K562 (cell line): ENCODE results near the gene SRPK2. TPM values are rescaled to one million over a fixed set of nuclear protein-coding genes. Genes with fewer than 3 reads are reported as not detected.

ENCODE experiments used
- ARNT ChIP-seq, 2 experiments: fragments of 450-650 bp; IDR thresholded peaks; 2 replicates each; pipeline ENCODE4 v1.6.1; 2016; ENCODE audit warnings: mild to moderate bottlenecking in 1 of 2
- CBFA2T3 ChIP-seq: fragments of 450-650 bp; IDR thresholded peaks from 2 replicates; pipeline ENCODE4 v1.6.1; 2017
- CHAMP1 ChIP-seq: fragments of 450-650 bp; IDR thresholded peaks from 2 replicates; pipeline ENCODE4 v1.6.1; 2016; ENCODE audit warnings: mild to moderate bottlenecking
- CXXC5 ChIP-seq: fragments of 250-450 bp; sonication (Bioruptor Pico); IDR thresholded peaks from 2 replicates; pipeline ENCODE4 v1.8.0; 2022; ENCODE audit warnings: inconsistent platforms, mild to moderate bottlenecking, moderate library complexity
- DIDO1 ChIP-seq: fragments of 450-650 bp; IDR thresholded peaks from 2 replicates; pipeline ENCODE4 v1.6.1; 2016; ENCODE audit warnings: low read depth, missing biosample characterization, missing genetic modification characterization
- GATAD2A ChIP-seq: fragments of 450-650 bp; IDR thresholded peaks from 2 replicates; pipeline ENCODE4 v1.6.1; 2017
- HDAC1 ChIP-seq, 2 experiments: fragments of 450-650 bp; IDR thresholded peaks; 2 replicates each; pipeline ENCODE4 v1.6.1; 2016 to 2017; ENCODE audit warnings: inconsistent platforms in 1 of 2, mild to moderate bottlenecking in 1 of 2, moderate library complexity in 1 of 2
- HDAC2 ChIP-seq: fragments of 450-650 bp; IDR thresholded peaks from 2 replicates; pipeline ENCODE4 v1.6.1; 2016; ENCODE audit warnings: mild to moderate bottlenecking
- KDM1A ChIP-seq, 2 experiments: fragments of 450-650 bp; IDR thresholded peaks; 2 replicates each; pipeline ENCODE4 v1.6.1; 2016; ENCODE audit warnings: mild to moderate bottlenecking in 2 of 2
- MEF2D ChIP-seq: conservative IDR thresholded peaks from 2 replicates; pipeline ENCODE4 v1.6.1; 2016; ENCODE audit warnings: low read depth, missing genetic modification characterization, missing compliant biosample characterization
- MLLT1 ChIP-seq, 2 experiments: fragments of 450-650 bp; IDR thresholded peaks; 2 replicates each; pipeline ENCODE4 v1.6.1; 2016
- MTA1 ChIP-seq: fragments of 450-650 bp; IDR thresholded peaks from 2 replicates; pipeline ENCODE4 v1.6.1; 2017; ENCODE audit warnings: borderline replicate concordance
- NCOR1 ChIP-seq: fragments of 450-650 bp; IDR thresholded peaks from 2 replicates; pipeline ENCODE4 v1.6.1; 2016; ENCODE audit warnings: mild to moderate bottlenecking, moderate library complexity
- NFIC ChIP-seq: fragments of 450-650 bp; IDR thresholded peaks from 2 replicates; pipeline ENCODE4 v1.6.1; 2017; ENCODE audit warnings: mild to moderate bottlenecking, inconsistent platforms
- OTX1 ChIP-seq: fragments of 450-650 bp; formaldehyde crosslinking; IDR thresholded peaks from 2 replicates; pipeline ENCODE4 v1.4.0; 2022; ENCODE audit warnings: mild to moderate bottlenecking
- PHB2 ChIP-seq: fragments of 450-650 bp; IDR thresholded peaks from 2 replicates; pipeline ENCODE4 v1.6.1; 2017; ENCODE audit warnings: low read depth
- POLR2B ChIP-seq: fragments of 450-650 bp; IDR thresholded peaks from 2 replicates; pipeline ENCODE4 v1.6.1; 2018; ENCODE audit warnings: low read depth; ENCODE audit not compliant: partially characterized antibody
- SMARCA4 ChIP-seq: fragments of 450-650 bp; IDR thresholded peaks from 2 replicates; pipeline ENCODE4 v1.6.1; 2016
- SMARCE1 ChIP-seq: fragments of 450-650 bp; IDR thresholded peaks from 2 replicates; pipeline ENCODE4 v1.7.1; 2016; ENCODE audit warnings: mild to moderate bottlenecking
- THRAP3 ChIP-seq: fragments of 450-650 bp; IDR thresholded peaks from 2 replicates; pipeline ENCODE4 v1.6.1; 2016; ENCODE audit warnings: mild to moderate bottlenecking, inconsistent platforms, borderline replicate concordance
- TRIM24 ChIP-seq, 2 experiments: fragments of 450-650 bp; IDR thresholded peaks; 2 replicates each; pipeline ENCODE4 v1.6.1; 2016
- TRIM28 ChIP-seq: fragments of 450-650 bp; IDR thresholded peaks from 2 replicates; pipeline ENCODE4 v1.6.1; 2017
- polyA plus RNA-seq, 8 experiments: library from polyadenylated mRNA; depleted of rRNA in 4 of 8; stranded (reverse) in 5 of 8; unstranded in 3 of 8; fragments of >200 nt; fragmentation: Nextera tagmentation in 2 of 8; fragmentation: Illumina TruSeq in 1 of 8; extraction: Ambion mirVana in 2 of 8; extraction: Trizol in 1 of 8; gene quantifications; 2 replicates each; pipeline versions ENCODE4 v1.2.1 to v1.2.3, GENCODE V29; 2011 to 2014; ENCODE audit warnings: inconsistent platforms in 1 of 8, missing spikeins in 1 of 8
- total RNA-seq, 7 experiments: library from RNA; depleted of rRNA in 6 of 7; stranded (reverse); fragments of >200 nt in 6 of 7; fragmentation: Illumina TruSeq in 2 of 7; extraction: Trizol in 2 of 7; gene quantifications; 2 replicates each; pipeline versions ENCODE4 v1.2.1 to v1.2.3, GENCODE V29; 2011 to 2021; ENCODE audit warnings: low replicate concordance in 1 of 7
- TF ChIP-seq, protein P1 (sequence below): IDR thresholded peaks from 2 replicates; pipeline ENCODE4 v1.6.1; 2016; ENCODE audit warnings: missing genetic modification characterization, missing compliant biosample characterization
- TF ChIP-seq, protein P2 (sequence below): fragments of 450-650 bp; IDR thresholded peaks from 2 replicates; pipeline ENCODE4 v1.6.1; 2016; ENCODE audit warnings: antibody characterized with exemption

SRPK2 gene
- total and polyA plus RNA-seq, 9 of the 15 experiments (the other 6 are each of a cell fraction or from before 2014, with no cell fraction given), result 21.5 to 44.7 (median 33.3) TPM

GRCh38 chr7:105232829-105233291 is 155.9 kb downstream of the SRPK2 start (continued):
- TF ChIP-seq MLLT1 (IDR thresholded peaks at IDR 0.05) (peak; percentile 57 to 79; a peak in 2 of 4 replicates), CBFA2T3 (peak; percentile 84), SMARCE1 (peak; percentile 81), POLR2B (peak; percentile 23), TRIM24 (IDR thresholded peaks at IDR 0.05) (peak; percentile 45 to 58; a peak in 2 of 4 replicates), NFIC (peak; percentile 27), MEF2D (tag) (peak; percentile 30; the same call in 1 of the 2 replicates), HDAC2 (peak; percentile 71; the same call in 1 of the 2 replicates), NCOR1 (peak; percentile 72), GATAD2A (peak; percentile 85; the same call in 1 of the 2 replicates), HDAC1 (IDR thresholded peaks at IDR 0.05) (peak in 1 of 2 experiments; percentile 86; a peak in 2 of 4 replicates), KDM1A (IDR thresholded peaks at IDR 0.05) (peak; percentile 43 to 47; a peak in 3 of 4 replicates), PHB2 (peak; percentile 19; the same call in 1 of the 2 replicates), TRIM28 (0 out of 2 replicates have a peak, but pooled peaks have one; percentile 26), ARNT (IDR thresholded peaks at IDR 0.05) (0 out of 4 replicates have a peak, but pooled peaks have one; percentile 16 to 56), OTX1 (CRISPR knock-in tag) (peak; percentile 53; the same call in 1 of the 2 replicates), CHAMP1 (peak; percentile 38; the same call in 1 of the 2 replicates), DIDO1 (tag) (peak; percentile 58; the same call in 1 of the 2 replicates), SMARCA4 (peak; percentile 84), MTA1 (peak; percentile 90), THRAP3 (peak; percentile 84; the same call in 1 of the 2 replicates), CXXC5 (CRISPR knock-in tag) (0 out of 2 replicates have a peak, but pooled peaks have one; percentile 27)
- TF ChIP-seq, protein P1, sequence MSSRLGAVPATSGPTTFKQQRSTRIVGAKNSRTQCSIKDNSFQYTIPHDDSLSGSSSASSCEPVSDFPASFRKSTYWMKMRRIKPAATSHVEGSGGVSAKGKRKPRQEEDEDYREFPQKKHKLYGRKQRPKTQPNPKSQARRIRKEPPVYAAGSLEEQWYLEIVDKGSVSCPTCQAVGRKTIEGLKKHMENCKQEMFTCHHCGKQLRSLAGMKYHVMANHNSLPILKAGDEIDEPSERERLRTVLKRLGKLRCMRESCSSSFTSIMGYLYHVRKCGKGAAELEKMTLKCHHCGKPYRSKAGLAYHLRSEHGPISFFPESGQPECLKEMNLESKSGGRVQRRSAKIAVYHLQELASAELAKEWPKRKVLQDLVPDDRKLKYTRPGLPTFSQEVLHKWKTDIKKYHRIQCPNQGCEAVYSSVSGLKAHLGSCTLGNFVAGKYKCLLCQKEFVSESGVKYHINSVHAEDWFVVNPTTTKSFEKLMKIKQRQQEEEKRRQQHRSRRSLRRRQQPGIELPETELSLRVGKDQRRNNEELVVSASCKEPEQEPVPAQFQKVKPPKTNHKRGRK (tag), result peak; percentile 84
- TF ChIP-seq, protein P2, sequence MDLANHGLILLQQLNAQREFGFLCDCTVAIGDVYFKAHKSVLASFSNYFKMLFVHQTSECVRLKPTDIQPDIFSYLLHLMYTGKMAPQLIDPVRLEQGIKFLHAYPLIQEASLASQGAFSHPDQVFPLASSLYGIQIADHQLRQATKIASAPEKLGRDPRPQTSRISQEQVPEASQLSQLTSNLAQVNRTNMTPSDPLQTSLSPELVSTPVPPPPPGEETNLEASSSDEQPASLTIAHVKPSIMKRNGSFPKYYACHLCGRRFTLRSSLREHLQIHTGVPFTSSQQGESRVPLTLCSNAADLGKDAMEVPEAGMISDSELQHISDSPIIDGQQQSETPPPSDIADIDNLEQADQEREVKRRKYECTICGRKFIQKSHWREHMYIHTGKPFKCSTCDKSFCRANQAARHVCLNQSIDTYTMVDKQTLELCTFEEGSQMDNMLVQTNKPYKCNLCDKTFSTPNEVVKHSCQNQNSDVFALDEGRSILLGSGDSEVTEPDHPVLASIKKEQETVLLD, result peak; percentile 86
